PFSK-1 (cell line): ENCODE measurements around the gene ADGRF3.

Source experiments
- POLR2AphosphoS5 ChIP-seq: IDR thresholded peaks from 2 replicates; pipeline ENCODE4 v1.6.1; 2012; ENCODE audit warnings: low read depth, mild to moderate bottlenecking, control low read depth, low read length, moderate library complexity
- TAF1 ChIP-seq: IDR thresholded peaks from 2 replicates; pipeline ENCODE4 v1.6.1; 2012; ENCODE audit warnings: low read length, control low read depth, borderline replicate concordance; ENCODE audit not compliant: insufficient read depth

DNA sequence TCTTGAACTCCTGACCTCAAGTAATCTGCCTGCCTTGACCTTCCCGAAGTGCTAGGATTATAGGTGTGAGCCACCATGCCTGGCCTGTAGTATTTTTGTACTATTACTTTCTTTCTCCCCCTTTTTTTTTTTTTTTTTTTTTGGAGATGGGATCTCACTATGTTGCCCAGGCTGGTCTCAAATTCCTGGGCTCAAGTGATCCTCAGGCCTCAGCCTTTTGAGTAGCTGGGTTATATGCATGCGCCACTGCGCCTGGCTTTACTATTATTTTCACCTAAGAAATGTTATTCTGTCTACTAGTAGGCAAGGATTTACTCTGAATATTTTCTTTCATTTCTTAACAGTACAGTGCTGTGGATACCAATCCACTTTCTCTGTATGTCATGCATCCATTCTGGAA lies 17.4 kb upstream of the ADGRF3 start:
- no peak for TF ChIP-seq TAF1
- no peak for TF ChIP-seq POLR2AphosphoS5
